ENCODE data around the gene ZFP92.
A peak's percentile ranks its signal among the peaks of the same experiment; 100 is the strongest.

Gene ZFP92

DNA sequence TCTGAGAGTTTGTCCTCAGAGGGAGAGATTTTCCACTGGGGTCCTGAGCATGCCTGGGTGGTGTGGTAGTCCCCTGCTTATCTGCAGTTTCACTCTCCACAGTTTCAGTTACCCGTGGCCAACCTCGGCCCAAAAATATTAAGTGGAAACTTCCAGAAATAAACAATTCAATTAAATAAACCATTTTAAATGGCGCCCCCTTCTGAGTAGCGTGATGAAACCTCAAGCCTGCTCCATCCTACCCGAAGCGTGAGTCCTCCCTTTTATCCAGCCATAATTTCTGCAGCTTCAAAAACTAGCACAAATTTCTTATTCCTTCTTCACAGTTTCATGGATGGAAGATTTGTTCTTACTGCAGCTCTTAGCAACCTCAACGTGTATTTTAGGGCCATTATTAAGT is 36.8 kb upstream of the ZFP92 start:
- Histone ChIP-seq H3K27ac (peak overlapping the region; percentile 90), H3K4me3 (ENCODE audit: low read depth, low read length) (no peak overlapping the region), H3K9me3 (ENCODE audit: control insufficient read depth, low read length) (no peaks in the 10 kb centered on the region), H3K9ac (no peak overlapping the region), H3K4me2 (ENCODE audit: low read length) (no peak overlapping the region), H3K36me3 (ENCODE audit: control insufficient read depth, insufficient read depth, low read length) (no peaks in the 10 kb centered on the region), H2AFZ (peak overlapping the region; percentile 28), H3K27me3 (ENCODE audit: control insufficient read depth, insufficient read depth, low read length) (no peaks in the 10 kb centered on the region), H3K79me2 (no peaks in the 10 kb centered on the region), H3K4me1 (peaks cover 60% of the 10 kb centered on the region)
- no peak for TF ChIP-seq CTCF (IDR thresholded peaks at IDR 0.05)

GRCh38 chrX:153375571-153375970 is 35.7 kb upstream of the ZFP92 start:
- Histone ChIP-seq H3K4me1 (peaks cover 64% of the 10 kb centered on the region), H2AFZ (peak overlapping the region; percentile 38), H3K4me3 (ENCODE audit: low read depth, low read length) (no peak overlapping the region), H3K4me2 (ENCODE audit: low read length) (no peak overlapping the region), H3K27me3 (ENCODE audit: control insufficient read depth, insufficient read depth, low read length) (no peaks in the 10 kb centered on the region), H3K27ac (peak overlapping the region; percentile 90), H3K36me3 (ENCODE audit: control insufficient read depth, insufficient read depth, low read length) (no peaks in the 10 kb centered on the region), H3K79me2 (no peaks in the 10 kb centered on the region), H3K9ac (no peak overlapping the region), H3K9me3 (ENCODE audit: control insufficient read depth, low read length) (no peaks in the 10 kb centered on the region)
- TF ChIP-seq CTCF (IDR thresholded peaks at IDR 0.05) = no peak

DNA sequence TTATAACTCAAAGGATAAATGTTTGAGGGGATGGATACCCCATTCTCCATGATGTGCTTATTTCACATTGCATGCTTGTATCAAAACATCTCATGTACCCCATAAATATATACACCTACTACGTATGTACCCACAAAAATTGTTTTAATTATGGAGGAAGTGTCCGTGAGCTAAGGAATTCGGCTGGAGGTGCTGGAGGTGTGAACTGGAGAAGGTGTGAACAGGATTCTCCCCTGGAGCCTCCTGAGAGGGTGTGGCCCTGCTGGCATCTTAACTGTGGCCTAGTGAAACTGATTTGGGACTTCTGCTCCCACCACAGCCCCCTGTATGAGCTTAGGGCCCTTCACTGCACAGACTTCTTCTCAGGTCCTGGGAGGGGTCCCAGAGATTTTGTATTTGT is 33.5 kb upstream of the ZFP92 start:
- no peak overlapping the region for H3K4me3 ChIP-seq (ENCODE audit: low read depth, low read length)
- H3K27ac ChIP-seq = peak overlapping the region; percentile 100
- H3K9ac ChIP-seq = no peak overlapping the region
- H3K9me3 ChIP-seq (ENCODE audit: control insufficient read depth, low read length) = no peaks in the 10 kb centered on the region
- H2AFZ ChIP-seq = no peak overlapping the region
- no peak for TF ChIP-seq CTCF (IDR thresholded peaks at IDR 0.05)
- H3K36me3 ChIP-seq (ENCODE audit: control insufficient read depth, insufficient read depth, low read length) = no peaks in the 10 kb centered on the region
- no peaks in the 10 kb centered on the region for H3K27me3 ChIP-seq (ENCODE audit: control insufficient read depth, insufficient read depth, low read length)
- no peaks in the 10 kb centered on the region for H3K79me2 ChIP-seq
- H3K4me2 ChIP-seq (ENCODE audit: low read length) = no peak overlapping the region
- peaks cover 61% of the 10 kb centered on the region for H3K4me1 ChIP-seq

GRCh38 chrX:153378607-153379006 is 32.7 kb upstream of the ZFP92 start:
- H2AFZ ChIP-seq = no peak overlapping the region
- no peaks in the 10 kb centered on the region for H3K9me3 ChIP-seq (ENCODE audit: control insufficient read depth, low read length)
- H3K27ac ChIP-seq = peak overlapping the region; percentile 100
- H3K79me2 ChIP-seq = no peaks in the 10 kb centered on the region
- H3K9ac ChIP-seq = no peak overlapping the region
- H3K4me1 ChIP-seq = peaks cover 57% of the 10 kb centered on the region
- H3K27me3 ChIP-seq (ENCODE audit: control insufficient read depth, insufficient read depth, low read length) = no peaks in the 10 kb centered on the region
- no peak overlapping the region for H3K4me3 ChIP-seq (ENCODE audit: low read depth, low read length)
- TF ChIP-seq CTCF (IDR thresholded peaks at IDR 0.05) = no peak
- H3K36me3 ChIP-seq (ENCODE audit: control insufficient read depth, insufficient read depth, low read length) = no peaks in the 10 kb centered on the region
- no peak overlapping the region for H3K4me2 ChIP-seq (ENCODE audit: low read length)

GRCh38 chrX:153379508-153379907 is 31.8 kb upstream of the ZFP92 start:
- H3K27me3 ChIP-seq (ENCODE audit: control insufficient read depth, insufficient read depth, low read length) = no peaks in the 10 kb centered on the region
- no peak overlapping the region for H3K4me2 ChIP-seq (ENCODE audit: low read length)
- no peaks in the 10 kb centered on the region for H3K79me2 ChIP-seq
- no peaks in the 10 kb centered on the region for H3K36me3 ChIP-seq (ENCODE audit: control insufficient read depth, insufficient read depth, low read length)
- H3K9me3 ChIP-seq (ENCODE audit: control insufficient read depth, low read length) = no peaks in the 10 kb centered on the region
- peaks cover 48% of the 10 kb centered on the region for H3K4me1 ChIP-seq
- H3K9ac ChIP-seq = no peak overlapping the region
- peak overlapping the region; percentile 100 for H3K27ac ChIP-seq
- no peak overlapping the region for H3K4me3 ChIP-seq (ENCODE audit: low read depth, low read length)
- H2AFZ ChIP-seq = peak overlapping the region; percentile 0
- no peak for TF ChIP-seq CTCF (IDR thresholded peaks at IDR 0.05)
